CMK (cell line): ENCODE measurements around the gene TMEM117.

ENCODE experiments used
- DNase-seq: peaks from one replicate; pipeline ENCODE4 v3.0.0-alpha.2; 2010; ENCODE audit warnings: low read depth

The TMEM117 gene

DNA sequence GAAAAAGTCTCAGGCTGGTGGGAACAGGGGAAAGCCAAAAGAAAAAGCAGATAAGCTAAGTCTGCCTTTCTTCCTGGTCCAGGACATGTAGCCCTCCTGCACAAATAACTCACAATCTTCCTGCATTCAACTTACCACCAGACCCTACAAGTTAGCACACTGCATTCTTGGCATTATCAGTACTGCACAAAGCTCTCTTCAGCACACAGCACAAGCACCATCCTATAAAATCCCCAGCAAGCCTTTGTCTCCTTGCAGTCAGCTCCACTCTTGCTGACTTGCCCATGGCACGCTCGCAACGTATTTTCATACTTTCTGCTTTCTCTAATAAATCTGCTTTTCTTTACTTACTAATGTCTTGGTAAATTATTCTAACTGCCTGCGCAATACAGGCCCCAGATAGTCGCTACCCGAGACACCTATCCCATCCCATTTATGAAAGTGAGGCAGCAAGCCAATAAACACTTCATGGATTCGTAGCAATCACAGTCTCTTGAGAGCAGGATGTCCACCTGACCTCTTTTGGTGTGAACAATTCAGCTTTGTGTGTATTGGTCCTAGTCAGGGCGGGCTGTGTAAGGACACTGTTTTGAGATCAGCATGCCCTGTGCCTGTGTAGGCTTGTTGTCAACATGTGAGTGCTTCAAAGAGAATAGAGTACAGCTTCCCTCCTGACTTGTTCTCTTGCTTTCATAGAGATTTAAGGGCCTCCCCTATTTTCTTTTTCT, 49.0 kb downstream of the TMEM117 start:
- DNase-seq, result no peak

DNA sequence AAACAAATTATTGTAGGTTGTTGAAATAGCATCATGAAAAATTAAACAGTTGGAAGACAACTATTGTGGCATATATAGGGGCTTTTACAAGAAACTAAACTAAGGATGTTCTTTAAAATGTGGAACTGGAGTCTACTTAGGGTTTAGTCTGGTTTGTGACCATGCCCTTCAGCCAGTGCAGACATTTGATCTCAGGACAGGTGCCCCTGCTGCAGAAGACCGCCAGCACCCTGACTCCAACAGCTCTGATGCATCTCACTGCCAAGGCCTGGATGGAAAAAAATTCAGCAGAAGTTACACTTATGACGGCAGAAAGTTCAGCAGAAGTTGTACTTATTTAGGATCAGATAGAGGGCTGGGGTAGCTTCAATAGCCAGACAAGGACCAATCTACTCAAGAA, 51.5 kb downstream of the TMEM117 start:
- no peak for DNase-seq

DNA sequence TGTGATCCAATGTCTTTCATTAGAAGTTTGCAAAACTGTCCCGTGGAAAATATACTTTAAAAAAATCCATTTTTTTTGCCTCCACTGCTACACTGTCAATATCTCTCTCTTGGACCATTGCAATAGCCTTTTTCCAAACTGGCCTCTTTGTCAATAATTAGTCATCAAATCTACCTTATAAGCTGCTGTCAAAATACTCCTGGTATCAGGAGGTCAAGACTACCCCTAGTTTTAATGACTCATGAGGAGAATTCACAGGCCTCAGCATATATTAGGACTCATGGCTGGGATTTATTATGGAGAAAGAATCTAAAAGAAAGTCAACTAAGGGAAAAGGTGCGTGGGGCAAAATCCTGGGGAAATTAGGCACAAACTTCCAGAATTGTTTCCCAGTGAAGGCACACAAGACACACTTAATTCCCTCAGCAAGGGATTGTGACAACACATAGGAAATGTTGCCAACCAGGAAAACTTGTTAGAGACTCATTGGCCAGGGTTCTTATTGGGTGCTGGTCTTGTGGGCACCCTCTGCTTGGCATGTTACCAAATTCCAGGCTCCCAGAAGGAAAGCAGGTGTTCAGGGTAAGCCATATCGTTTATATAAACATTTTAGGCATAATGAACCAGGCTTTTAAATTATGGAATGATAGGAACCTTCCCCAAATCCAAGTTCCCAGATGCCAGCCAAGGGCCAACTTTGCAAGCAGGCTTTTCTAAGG, 56.1 kb downstream of the TMEM117 start:
- DNase-seq, result no peak

DNA sequence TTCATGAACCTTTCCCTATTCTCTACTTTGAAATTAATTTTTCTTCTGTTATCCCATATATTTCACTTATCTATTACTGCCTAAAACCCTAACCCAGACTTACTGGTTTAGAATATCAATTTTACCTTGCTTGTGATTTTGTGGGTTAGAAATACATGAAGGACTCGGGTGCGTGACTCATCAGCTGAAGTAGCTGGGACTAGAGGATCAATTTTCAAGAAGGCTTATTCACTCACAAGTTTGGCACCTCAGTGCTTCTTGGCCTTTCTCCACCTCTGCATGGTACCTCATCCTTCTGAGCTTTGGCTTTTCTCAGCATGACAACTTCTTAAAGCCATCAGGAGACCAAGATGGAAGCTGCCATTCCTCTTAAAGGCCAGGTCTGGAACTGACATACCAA, 57.8 kb downstream of the TMEM117 start:
- no peak for DNase-seq

DNA sequence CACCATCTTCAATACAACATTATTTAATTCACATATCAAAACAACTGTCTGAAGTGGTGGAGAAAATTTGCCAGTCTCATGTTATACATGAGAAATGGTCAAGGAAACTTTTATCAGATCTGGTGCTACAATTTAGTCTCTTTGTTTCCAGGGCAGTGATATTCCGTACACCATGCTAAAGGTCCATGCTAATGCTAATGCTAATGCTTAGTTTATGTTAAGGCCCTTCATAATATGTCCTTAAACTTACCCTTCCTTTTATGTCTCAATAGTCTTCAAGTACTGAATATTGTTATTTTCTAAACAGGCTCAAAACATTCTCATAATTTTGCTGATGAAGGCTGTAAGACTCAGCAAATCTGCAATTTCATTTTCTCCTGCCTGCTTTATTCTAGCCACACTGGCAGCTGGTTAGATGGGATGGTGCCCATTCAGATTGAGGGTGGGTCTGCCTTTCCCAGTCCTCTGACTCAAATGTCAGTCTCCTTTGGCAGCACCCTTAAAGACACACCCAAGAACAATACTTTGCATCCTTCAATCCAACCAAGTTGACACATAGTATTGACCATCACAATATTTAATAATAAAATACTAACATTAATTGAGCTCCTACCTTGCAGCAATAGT, 59.8 kb downstream of the TMEM117 start:
- DNase-seq, result no peak

DNA sequence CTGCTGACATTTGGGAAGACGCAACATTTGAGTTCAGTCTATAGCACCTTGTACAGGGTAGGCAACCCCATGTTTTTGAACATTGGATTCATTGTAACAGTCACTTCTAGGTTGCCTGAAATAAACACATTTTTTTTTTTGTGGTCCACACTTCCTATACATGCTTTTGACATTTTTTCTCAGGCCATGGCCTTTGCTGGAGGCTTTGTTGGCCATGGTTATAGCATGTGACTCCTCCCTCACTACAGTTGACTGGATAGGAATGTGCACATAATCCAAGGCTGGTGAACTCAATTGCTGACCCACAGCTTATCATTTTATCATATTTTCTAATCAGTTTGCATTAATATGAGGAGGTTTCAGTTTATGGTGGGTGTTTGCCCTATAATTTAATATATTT, 60.6 kb downstream of the TMEM117 start:
- no peak for DNase-seq

DNA sequence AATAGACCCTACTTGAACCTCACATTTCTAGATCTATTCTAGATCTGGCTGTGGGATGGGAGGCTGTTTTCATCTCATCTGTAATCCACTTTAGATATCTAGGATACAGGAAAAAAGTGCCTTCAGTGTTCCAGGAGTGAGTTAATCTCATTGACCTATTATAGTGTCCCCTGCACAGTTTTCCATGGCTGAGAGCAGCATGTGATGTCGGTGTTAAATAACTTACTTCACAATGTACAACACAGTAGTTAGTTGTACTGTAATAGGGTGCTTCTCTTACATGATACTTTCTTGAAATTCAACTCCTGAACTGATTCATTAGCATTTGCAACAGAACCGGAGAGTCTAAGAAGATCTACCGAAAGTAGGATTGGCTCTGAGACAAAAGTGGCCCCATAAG, 62.6 kb downstream of the TMEM117 start:
- no peak for DNase-seq

DNA sequence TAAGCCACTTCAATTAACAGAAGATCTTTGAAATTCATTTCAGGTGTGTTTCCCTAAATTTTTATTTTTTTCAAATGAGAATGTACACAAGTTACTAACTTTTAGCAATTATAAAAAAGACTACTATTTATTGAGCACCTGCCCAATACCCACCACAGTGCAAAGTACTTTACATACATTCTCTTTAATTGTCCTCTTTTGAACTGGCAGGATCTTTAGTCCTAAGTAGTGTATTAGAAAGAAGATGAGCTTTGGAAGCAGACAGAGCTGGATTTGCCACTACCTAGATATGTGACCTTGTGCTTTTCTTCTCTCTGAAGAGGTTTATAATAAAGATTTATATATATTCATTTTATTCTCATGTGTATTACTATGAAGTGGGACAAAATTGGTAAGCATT, 63.7 kb downstream of the TMEM117 start:
- no peak for DNase-seq

DNA sequence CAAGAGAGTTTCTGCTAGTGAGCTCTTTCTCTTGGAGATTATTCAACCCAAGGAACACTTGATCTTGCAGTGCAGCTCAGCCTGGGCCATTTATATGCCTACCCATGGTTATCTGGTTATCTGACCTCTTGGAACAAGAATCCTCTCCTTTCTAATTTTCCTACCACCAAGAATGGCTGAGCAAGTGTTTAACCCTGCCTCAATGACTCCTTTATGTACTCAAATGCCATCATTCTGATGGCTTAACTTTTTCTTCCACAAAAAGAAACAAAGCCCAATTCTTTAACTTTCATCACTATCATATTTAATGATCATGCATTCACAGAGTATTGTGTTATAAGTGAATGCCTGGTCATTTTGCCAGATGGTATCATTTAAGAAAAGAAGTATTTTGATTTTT, 67.8 kb downstream of the TMEM117 start:
- no peak for DNase-seq

DNA sequence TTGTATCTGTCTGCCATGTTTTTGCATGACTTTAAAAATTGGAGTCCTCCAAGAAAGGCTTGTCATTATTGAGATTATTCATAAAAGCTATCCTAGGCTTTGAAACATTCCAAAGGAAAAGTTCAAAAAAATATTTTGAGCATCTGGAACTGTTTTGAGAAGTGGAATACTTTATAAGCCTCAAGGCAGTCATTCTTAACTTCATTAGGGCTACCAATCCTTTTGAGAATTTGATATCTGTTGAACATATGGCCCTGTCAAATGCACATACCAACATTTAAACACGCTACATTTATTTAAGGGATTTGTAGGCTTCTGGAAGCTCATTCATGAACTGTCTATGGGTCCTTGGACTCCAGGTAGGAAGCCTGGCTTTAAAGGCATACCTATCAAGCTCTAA, 77.0 kb downstream of the TMEM117 start:
- no peak for DNase-seq

DNA sequence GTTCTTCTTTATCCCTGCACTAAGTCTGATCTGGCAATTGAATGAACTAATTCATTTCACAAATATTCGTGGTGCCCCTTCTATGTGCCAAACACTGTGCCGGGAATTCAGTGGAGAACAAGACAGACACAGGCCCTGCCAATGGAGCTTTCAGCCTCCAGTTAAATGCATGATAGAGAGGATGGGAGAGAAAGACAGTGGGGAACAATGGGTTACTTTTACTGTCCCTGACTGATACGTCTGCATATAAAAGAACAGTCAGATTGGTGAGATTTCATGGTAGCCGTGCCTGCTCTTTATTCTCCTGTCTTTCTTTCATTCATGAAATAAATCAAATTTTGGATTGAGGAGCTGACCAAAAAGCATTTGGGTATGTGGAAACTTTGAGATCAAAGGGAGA, 78.5 kb downstream of the TMEM117 start:
- DNase-seq, result no peak

DNA sequence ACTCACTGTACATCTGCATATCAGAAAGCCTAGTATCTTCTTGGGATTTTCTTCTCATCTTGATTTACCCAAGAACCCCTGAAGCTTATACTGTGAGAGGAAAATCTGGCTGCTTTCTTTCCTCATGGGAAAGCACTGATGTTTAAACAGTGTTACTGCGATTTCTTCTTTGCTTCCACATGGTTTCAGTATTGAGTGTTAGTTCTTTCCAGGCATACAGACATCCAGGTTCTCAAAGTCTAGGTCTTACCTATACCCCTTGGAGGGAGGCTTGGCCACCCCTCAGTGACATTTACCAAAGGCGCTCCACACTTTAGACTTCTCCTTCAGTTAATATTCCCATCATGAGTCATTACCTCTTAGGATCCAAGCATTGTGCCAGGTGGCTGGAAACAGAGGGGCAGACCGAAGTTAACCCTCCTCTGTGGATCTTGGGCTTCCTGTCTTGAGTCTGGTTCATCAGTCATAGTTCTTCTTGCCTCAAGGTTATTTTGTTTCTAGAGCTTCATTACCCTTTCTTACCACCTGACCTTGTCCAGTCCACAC, 79.1 kb downstream of the TMEM117 start:
- DNase-seq, result no peak

DNA sequence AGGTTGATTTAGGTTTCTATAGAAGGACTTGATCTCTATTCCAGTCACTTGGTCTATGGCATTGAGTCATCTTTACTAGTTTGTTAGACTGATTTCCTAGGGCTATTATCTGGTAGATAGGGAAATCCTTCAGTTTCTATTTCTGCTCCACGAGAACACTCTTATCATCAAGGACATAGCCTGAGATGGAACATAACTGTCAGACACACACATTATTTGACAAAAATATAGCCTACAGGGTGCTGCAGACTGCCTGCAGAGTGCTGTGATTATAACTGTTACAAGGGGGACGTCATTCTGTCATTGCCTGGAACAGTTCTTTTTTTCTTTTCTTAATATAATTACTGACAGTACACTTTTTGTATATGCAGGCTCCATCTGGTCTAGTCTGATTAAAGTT, 82.0 kb downstream of the TMEM117 start:
- DNase-seq, result no peak

DNA sequence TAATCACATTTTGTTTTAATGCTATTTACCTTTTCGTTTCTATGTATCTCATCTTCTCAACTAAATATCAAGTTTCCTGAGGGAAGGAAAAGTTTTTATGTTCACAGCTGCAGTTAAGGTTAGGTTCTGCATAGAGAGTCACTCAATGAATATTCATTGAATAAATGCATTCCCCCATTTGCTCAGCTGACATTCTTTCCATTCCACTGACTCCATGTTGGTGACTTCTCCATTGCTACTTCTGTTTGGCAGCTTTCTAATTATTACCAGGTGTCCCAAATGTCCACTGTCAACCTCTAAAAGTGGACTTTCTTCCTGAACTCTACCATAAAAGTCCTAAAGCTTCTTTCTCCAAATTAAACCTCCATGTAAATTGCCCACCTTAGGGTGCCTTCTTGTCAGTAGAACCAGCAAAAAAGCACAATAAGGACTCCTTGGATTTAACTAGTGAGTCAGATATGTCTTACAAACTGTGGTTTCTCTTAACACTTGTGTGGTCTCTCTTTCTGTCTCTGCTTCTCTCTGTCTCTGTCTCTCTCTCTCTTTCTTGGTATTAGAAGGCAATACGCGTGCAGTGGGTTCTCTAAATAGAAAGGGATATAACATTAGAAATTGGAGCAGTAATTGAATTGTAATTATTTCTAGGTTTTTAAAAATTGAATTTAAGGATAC, 85.9 kb downstream of the TMEM117 start:
- no peak for DNase-seq

DNA sequence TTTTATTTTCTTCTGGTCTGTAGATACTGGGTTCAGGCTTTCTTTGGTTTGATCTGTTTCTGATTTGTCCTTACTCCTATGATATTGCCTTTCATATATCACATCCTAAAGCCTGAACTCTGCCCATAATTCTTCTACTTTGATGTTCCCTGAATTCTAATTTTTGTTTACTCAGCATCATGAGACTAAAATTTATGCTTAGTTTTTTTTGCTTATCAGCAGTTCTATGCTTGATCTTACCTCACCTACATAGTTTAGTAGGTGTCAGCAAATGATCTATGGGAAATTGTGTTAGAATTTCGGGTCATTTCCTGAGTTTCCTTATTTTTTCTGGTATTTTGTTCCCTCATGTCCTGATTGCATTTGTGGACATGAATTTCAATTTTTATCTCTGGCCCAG, 94.2 kb downstream of the TMEM117 start:
- DNase-seq, result no peak

DNA sequence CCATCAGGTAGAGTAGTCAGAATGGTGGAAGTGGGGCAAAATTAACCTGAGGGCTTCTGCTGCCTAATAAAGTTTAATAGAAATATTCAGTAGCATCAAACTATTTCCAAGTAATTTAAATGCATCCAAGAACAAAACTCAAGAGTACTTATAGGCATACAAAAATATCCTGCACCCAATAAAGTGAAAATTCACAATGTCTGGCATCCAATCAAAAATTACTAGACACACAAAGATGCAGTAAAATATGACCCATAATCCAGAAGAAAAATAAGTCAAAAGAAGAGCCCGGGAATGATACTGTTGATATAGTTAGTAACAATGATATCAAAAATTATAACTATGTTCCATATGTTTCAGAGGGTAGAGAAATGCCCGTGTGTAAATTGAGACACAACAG, 95.3 kb downstream of the TMEM117 start:
- DNase-seq, result no peak

DNA sequence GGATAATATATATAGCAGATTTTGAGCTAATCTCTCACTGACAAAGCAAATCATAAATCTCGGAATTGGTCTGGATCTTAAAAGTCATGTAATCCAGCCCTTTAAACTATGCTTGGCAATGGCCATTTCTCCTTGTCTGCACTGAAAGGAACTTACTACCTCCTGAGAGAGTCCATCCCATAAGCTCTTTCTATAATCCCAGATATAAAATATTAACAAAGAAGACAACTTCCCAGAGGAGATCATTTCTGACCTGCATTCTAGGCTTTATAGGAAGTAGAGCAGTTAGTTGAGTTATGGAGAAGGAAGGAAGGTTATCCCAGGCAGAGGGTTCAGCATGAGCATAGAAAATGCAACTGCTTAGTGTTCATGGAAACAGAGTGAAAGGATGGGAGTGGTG, 99.7 kb downstream of the TMEM117 start:
- no peak for DNase-seq

DNA sequence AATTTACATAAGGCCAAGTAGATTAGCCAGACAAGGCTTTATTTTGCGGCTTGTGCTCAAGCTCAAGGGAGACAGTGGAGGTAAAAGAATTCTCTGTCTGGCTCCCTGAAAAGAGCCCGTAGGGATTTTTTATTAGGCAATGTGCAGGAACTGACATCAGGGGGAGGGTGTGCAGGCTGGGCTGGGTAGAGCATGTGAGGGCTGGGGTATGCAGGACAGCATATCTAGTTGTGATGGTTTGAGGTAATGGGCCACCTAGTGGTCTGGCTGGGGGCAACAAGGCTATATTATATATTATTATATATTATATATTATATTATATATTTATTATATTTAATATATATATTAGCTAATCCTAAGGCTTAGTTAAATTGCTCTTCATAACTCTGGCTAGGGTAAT, 102.1 kb downstream of the TMEM117 start:
- DNase-seq, result no peak

DNA sequence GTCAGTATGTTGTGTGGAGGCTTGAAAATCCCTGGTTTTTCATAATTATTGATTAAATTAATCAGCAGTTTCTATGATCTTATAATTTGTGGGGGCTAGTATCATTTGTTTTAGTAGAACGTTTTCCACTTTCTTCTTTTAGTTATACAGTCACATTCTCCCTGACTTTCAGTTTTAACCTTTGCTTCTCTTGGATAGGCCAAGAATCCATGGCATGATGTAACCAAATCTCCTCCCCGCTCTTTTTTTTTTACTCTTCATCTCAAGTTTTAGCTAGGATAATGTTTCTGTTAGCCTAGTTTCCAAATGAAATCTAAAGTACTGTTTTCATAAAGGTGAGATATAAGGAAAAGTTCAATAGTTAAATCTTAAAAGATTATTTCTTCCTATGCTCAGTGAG, 106.5 kb downstream of the TMEM117 start:
- no peak for DNase-seq

DNA sequence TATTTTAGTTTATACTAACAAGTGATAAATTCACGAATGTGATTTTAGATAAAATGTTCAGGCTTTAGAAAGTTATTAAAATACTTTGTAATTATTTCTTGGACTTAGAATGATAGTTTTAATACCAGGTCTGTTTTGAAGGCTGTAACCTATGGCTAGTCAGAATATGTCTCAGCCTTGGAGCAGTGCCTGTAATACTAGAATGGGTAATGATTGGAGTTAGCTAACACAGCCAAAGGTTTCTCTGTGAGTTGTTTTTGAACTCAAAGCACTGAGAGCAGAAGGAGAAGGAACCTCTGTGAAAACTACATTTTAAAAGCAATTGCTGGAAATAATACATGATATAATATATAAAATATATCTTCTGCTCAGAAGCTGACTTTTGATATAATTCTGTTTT, 110.1 kb downstream of the TMEM117 start:
- DNase-seq, result no peak

DNA sequence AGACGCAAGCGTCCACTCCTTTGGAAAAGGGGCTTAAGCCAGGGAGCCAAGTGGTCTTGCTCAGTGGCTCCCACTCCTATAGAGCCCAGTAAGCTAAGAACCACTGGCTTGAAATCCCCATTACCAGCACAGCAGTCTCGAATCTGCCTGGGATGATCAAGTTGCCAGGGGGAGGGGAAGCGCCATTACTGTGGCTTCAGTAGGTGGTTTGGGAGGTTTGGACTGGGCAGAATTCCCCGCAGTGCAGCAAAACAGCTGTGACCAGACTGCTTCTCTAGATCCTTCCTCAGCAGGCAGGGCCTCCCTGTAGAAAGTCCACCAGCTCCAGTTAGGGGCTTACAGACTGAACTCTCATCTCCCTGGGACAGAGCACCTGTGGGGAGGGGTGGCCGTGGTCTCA, 115.4 kb downstream of the TMEM117 start:
- no peak for DNase-seq

DNA sequence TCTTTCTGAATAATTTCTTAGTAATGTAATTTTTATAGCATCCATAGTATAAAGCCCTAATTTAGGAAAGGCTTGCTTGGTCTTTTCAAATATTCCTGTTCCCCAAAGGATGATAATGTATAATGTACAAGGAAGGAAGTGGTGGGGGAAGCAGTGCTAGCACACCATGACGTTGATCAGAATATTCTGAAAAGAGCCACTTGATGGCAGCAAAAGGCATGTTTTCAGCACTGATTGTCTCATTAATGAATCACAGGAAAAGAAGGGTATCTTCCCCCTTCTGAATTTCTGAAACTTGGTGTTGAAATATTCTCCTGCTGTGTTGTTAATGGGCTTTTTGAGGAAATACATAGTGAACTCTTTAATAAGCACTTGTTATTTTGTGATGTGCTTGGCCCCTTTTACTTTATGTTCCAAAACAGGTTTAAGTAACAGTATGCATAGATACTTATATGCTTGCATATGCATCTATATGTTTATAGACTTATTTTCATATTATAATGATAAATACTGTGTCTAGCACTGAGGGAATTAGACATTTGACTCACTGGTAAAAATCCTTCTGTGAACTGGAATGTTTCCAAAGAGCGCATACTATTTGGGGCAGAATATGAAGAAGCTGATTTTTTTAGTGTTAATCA, 122.0 kb downstream of the TMEM117 start:
- no peak for DNase-seq
